HG02973 (cell line): ENCODE measurements around the gene CAMK4.

ENCODE experiments used
- ATAC-seq: cut with Tn5 transposase; IDR thresholded peaks from one replicate; pipeline ENCODE4 v1.9.1; 2021; ENCODE audit warnings: moderate library complexity; ENCODE audit not compliant: unreplicated experiment

Gene CAMK4

DNA sequence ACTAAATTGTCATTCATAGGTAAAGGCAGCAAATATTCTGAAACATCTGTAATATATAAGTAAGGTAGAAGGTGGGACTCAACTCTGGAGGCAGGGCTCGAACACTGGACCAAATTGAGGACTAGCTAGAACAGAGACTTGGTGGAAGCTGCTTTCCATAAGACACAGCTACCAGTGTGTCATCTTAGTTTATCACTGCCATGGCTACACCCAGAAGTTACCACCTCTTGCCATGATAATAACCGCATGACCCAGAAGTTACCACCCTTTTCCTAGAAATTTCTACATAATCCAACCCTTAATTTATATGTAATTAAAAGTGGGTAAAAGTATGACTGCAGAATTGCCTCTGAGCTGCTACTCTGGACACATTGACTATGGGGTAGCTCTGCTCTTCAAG, 188.4 kb downstream of the CAMK4 start:
- no peak for ATAC-seq

DNA sequence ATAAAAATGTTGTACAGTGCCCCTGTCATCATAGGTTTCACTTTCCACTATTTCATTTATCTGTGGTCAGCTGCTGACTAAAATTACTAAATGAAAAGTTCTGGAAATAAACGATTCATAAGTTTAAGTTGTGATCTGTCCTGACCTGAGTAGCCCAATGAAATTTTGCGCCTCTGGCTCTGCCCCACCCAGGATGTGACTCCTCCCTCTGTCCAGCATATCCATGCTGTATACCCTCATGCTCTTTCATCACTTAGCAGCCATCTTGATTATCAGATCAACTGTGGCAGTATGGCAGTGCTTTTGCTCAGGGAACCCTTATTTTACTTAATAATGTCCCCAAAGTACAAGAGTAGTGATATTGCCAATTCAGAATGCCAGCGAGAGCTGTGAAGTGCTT, 190.9 kb downstream of the CAMK4 start:
- no peak for ATAC-seq

DNA sequence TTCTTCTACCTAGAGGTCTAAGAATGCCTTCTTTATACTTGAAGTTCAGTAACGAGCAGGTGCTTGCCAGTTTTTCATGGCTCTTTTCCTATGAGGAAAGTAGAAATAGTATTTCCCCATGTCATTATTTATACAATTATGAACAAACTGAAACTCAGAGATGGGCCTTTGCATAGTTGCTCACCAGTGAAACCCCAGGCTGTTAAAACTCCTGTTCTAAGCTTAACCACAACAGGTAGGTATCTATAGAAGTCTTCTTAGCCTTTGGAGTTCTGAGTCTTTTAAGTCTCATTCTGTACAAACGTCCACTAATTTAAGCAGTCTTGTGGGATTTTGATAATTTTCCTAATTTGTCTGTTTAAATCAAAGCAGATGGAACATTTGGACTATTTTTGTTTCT, 198.1 kb downstream of the CAMK4 start:
- peak; percentile 84 for ATAC-seq

DNA sequence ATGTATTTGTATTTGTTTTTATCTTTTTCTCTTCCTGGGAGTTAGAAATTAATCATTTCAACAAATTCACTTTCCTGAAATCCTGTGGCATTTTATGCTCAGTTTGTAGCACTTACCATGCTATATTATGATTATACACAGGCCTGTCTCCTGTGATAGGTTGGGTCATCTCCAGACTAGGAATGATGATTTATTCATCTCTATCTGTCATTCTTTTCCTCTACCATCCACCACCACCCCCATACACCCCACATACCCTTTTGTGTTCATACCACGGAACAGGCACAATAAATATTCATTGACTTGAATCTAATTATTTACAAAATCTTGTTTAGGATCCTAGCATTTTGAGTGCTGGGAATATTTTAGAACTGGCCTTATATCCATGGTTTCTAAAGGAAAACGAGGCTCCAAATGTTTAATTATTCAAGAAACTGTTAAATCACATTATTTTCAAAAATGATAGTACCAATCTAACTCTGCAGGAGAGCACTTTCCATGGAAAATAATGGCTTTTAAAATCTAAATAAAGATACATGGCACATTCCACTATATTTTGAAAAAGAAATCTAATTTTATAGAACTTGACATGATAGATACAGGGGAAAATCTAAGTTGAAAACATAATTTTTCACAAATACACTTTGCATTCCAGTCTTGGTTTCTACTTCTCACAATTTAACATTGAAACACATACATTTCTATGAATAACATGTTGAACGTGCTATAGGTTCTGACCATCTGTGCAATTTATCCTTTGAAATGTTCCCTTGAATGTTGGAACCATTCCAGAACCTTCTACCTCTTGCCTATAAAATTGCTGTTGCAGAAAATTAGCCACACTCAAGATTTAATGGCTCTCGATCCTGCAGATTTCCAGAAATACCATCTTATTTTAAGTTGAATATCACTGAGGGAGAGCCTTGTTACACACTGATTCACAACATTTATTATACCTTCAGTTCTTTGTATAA, 198.8 kb downstream of the CAMK4 start:
- no peak for ATAC-seq

DNA sequence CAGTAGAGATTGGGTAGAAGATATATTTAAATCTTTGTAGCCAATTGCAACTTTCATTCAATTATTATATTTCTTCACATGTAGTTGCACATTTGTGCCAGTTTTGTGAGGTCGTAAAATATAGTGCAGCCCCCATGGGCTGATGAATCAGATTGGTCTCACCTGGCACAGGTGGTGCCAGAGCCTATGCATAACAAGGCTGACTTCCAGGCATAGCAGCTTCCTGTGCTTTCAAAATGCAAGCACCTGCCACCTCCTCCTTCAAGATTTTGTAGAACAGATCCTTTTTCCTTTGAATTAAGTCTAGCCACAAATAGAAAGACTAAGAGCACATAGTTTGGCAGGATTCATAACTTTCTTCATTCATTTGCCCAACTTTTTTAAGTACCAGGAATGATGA, 201.0 kb downstream of the CAMK4 start:
- no peak for ATAC-seq

DNA sequence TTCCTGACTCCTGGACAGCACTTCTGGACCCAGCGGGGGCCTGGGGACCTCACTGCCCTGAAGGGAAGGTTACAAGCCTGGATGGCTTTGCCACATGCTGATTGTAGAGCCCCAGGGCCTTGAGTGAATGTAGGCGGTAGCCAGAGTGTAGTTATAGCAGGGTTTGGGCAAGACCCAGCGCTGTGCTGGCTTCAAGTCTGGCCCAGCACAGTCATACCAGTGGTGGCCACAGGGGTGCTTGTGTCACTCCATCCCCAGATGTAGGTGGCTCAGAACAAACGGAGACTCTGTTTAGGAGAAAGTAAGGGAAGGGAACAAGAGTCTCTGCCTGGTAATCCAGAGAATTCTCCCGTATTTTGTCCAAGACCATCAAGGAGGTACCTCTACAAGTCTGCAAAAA, 203.6 kb downstream of the CAMK4 start:
- ATAC-seq, result no peak

DNA sequence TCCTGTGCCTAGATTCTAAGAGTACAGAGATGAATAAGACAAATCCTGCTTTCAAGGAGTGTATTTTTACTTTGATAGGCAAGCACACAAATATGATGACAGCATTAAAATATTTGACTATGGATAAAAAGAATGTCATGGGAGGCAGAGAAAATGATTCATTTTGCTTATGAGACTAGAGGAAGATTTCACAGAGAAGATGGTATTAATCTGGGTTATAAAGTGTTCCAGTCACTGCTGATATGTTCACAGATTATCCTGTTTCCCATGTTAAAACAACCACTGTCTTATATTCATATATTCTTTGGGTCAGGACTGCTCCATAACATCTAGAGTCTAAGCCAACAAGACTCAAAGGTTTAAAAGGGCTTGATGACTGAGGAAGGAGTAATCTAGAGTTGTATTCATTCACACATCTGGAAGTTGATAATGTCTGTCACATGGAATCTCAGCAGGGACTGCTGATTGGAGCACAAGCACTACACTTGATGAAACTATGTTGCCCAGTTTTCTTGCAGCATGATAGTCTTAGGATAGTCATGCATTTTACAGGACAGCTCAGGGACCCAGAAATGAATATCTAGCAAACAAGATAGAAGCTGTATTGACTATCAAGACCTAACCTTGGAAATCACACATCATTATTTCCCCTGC, 208.8 kb downstream of the CAMK4 start:
- ATAC-seq, result no peak

DNA sequence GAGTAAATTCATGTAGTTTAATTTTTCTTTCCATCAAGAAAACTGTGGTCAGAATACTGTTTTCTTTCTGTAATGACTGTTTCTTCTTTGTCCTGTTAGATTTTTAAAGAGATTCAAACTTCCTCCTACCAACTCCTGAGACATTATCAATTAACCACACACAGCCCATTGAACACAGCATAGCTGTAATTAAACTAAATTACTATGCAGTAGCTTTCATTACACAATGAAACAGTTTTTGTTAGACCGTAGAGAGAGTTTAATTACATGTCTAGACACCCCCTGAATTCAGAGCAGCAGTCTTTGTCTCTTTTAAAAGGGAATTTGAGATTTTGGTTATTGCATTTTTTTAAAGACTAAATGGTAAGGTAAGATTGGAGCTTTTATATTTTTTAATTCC, 210.6 kb downstream of the CAMK4 start:
- no peak for ATAC-seq

DNA sequence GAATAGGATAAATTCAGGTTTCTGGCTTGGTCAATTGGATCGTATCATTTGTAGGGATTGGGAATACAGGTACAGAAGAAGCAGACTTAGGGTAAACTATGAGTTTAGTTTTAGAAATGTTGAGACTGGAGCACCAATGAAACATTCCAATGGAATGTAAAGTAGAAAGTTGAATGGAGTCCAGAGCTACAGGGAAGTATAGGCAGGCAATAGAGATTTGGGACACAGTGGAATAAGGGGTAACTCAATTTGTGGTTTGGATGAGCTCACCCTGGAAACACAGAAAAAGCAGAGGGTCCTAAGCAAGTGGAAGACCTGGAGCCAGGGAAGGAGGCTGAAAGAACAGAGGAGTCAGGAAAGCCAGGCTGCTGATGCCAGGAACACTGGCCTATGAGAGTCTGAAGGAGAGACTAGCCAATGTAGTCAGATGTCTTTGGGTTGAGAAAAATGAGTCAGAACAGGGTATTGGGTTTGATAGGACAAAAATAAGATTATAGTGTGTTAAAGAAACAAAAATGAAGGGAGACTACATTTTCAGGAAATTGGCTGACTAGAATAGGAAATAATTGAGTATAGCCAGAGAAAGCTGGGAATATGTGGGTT, 215.4 kb downstream of the CAMK4 start:
- ATAC-seq, result no peak

DNA sequence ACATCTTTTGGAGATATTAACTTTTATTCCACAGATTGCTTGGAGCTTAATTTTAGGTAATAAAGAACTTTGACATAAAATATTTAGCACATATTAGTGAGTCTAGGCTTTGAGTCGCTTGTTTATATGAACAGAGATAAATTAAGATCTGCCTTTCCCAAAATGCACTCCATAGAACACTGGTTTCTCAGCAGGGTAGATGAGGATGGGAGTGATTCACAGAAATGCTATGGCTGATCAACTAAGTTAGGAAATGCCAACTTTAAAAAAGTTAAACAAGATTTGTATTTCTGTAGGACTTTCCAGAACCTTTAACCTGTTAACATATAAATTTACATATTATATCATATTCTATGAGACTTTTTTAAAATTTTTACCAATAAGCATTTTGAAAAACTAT, 222.9 kb downstream of the CAMK4 start:
- no peak for ATAC-seq

DNA sequence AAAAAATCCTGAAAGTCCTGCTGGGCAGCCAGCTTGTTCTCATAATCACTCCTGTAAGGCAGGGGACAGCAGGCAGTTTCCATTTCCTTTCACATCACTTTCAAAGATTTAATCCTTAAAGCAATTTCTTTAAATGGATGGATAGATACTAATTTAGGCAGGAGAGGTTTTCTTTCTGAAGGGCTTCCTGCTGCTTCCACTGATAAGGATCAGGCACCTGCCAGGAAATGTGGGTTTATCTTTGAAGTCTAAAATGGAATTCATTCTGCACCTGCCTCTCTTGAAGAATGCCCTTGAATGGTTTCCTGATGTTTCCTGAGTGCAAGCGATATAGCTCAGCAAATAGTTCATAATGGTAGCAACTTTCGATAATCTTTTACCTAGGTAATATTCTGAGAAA, 223.6 kb downstream of the CAMK4 start:
- ATAC-seq, result no peak

DNA sequence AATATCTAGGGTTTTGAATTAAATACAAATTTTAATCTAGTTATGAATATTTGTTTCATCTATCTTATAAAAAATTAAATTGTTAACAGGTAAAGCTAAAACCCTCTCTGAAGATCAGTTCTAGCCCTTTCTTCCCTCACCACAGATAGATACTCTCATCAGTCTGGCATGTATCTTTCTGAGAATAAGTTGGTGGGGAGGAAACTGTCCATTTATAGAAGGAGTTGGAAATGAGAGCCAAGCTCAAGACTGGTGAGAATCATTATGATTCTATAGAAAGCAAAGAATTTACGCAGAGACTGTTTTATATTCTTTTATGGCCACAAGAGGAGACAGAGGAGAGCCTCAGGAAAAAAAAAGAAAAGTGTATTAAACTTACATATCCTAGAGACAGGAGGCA, 229.1 kb downstream of the CAMK4 start:
- ATAC-seq, result no peak

DNA sequence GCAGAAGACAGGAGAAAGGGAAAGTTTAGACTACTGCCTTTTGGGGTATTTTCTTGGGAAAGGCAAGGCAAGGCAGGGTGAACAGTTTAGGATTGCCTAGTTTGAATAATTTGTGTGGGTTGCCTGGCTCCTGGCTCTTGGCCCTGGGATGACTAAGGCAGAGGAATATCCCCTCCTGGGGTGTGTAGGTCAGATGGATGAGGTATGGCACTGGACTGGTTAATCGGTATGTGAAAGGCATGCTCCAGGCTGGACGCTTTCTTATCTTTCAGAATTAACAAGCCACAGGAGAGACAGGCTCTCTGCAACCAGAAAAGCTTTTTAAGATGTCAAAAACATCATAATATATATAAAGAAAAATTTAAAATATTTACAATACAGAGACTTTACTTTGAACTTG, 229.6 kb downstream of the CAMK4 start:
- ATAC-seq, result no peak

DNA sequence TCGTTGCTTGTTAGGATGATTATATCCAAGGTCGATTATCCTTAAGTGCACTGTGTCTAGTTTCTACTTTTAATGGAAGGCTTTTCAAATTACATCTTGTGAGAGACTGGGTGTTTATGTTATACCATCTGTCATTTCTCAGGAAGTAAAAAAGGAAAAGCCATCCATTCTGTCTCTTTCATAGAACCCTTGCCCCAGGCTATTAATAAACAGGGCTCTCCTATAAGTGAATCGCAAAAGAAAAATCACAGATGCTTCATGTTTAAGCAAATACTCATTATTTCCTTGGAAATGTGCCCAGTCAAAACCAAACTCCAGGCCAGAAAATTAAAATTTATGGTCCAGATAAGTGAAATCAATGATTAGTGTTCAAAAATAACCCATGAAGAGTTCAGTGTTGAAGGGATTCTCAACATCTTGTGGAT, 230.0 kb downstream of the CAMK4 start:
- no peak for ATAC-seq

DNA sequence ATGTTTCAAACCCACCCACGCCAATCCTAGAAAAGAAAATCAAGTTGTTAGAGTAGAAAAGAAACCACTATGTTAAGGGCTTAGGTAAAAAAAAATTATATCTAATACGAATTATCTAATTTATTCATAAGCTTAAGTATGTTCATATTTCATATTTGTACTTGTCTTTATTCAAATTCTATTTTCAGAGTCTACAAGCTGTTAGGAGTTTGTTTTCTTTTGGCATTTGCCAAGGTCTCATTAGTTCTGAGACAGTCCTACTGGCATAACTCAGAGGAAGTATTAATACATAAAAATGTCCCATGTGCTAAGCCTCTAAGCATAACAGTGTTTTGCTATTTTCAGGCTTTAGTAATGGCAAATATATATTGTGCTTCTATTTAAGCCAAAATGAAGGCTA, 230.6 kb downstream of the CAMK4 start:
- ATAC-seq, result no peak

DNA sequence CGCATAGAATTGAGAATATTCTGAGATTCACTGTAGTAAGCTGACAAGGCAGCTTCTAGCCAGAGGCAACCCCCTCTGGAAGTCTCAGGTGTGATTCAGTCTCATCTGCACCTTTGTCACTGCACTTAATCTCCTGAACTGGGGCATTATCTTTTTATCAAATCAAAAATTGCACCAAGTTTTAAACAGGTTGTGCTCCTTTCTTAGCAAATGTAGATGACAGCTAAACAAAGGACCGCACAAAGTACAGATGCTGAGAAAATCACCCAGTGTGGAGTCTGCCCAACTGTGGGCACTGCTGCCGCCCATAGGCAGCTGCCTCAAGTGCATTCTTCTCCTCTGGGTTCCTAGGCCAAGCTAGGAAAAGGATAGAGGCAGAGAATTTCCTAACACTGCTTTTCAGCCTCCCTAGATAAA, 237.1 kb downstream of the CAMK4 start:
- no peak for ATAC-seq

DNA sequence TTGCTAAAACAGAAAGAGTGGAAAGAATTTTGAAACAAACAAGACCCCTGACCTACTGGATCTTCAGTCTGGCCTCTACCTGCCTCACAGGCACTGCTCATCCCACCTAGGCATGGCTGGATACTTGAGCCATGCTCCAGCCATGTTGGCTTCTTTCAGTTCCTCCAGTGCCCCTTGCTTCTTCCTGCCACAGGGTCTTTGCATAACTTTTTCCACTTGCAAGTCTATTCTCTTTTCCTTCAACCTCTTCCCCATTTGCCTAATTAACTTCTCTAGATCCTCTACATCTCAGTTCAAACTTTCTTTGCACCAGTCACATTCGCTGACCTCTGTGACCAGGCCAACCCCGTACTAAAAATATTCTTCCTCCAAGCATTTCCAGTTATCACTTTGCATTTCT, 237.8 kb downstream of the CAMK4 start:
- no peak for ATAC-seq

DNA sequence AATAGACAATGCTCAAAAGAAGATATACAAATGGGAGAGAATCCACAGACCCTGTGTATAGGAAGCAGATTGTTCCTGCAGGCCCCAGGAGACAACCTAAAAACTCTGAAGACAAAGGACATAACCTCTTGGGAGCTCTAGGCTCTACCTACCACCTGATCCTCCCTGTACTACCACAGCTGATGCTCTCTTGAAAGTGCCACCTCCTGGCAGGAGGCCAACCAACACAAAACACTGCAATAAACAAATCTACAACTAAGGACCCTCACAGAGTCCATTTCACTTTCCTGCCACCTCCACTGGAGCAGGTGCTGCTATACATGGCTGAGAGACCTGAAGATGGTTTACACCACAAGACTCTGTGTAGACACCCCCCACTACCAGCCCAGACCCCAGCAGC, 239.1 kb downstream of the CAMK4 start:
- ATAC-seq, result no peak

DNA sequence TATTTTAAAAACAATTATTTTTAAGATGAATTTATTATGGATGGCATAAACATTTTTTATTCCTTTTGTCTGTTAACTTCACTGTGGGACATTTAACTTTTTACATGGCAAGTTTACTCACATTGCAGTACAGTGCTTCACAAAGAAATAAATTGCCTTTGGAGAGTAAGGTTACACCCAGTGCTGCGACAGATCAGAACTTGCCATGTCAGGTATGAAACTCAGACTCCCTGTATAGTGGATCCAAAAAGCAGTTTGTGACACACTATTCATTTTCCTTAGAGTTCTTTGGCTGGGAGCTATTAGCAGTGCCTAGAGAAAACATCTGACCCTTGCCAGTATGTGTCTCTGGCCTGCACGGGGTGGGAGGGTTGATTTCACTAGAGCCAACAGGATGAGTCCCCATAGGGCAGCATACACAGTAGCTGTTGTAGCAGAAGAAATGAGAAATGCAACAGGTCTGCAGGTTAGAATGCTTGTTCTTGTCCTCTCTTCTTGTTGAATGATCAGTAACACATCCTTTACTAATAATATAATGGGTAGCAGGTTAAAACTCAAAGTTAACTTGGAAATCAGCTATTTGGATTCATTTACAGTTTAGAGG, 245.2 kb downstream of the CAMK4 start:
- no peak for ATAC-seq

DNA sequence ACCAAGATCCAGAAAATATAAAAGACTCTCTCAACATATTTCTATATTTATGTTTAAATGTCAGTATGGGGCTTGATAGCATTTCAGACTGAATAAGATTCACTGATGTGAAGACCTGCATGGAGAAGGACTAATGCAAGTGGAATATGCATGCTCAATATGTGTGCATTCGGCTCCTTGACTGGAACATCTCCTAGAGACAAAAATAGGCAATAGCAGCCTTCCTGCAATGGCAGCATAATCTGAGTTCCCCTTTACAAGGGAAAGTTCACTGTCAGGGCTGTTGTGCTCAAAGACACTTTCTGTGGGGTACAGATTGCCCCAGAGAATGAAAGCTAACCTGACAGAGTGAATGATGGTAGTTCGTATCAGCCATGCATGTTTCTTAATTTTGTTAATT, 245.7 kb downstream of the CAMK4 start:
- no peak for ATAC-seq

DNA sequence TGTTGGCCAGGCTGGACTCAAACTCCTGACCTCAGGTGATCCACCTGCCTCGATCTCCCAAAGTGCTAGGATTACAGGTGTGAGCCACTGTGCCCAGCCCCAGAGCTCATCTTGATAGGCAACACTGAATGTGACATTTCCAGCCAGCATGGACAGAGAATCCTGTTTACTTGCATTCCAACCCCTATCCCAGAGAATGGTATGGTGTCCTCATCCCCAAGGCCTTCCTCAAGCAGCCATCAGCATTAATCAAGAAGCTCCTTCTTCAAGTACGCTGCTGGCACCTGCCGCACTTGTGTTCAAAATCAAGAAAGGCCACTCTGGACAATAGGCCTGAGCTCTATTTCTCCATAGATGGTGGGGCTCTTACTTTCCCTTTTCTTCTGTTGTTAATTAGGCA, 247.9 kb downstream of the CAMK4 start:
- no peak for ATAC-seq

DNA sequence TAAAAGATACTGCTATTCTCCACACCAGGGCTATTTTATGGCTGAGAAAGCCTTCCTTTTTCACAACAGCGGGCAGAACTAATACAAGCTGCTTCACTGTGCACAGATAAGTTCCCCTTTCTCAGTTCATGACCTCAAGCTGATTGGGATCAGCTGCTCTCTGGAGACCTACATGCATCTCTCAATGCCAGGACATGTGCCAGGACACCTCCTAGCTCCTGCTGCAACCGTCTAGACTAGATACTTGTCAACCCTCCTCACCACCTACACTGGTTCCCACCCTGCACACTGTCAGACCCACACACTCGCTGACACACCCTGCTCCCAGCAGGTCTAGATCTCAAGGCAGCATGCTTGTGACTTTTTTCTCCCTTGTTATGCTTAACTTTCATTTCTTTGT, 248.4 kb downstream of the CAMK4 start:
- no peak for ATAC-seq
